GM12873 (cell line): ENCODE results near the gene WDR86.

Source experiments
- CTCF ChIP-seq: IDR thresholded peaks from 2 replicates; pipeline ENCODE4 v1.5.1; 2012; ENCODE audit warnings: low read depth, mild to moderate bottlenecking, moderate library complexity, low read length, control low read depth; ENCODE audit not compliant: insufficient read depth; ENCODE audit errors: missing control alignments

WDR86 gene

GRCh38 chr7:151381348-151382078, 28.3 kb downstream of the WDR86 start:
- TF ChIP-seq CTCF = no peak

GRCh38 chr7:151381098-151381347, 28.8 kb downstream of the WDR86 start:
- TF ChIP-seq CTCF = no peak

- TF ChIP-seq CTCF = no peak
Observed at GRCh38 chr7:151380199-151381097, 29.4 kb downstream of the WDR86 start.

- no peak for TF ChIP-seq CTCF
Observed at GRCh38 chr7:151379534-151380198, 30.2 kb downstream of the WDR86 start.

GRCh38 chr7:151379193-151379520, 30.7 kb downstream of the WDR86 start:
- TF ChIP-seq CTCF = no peak

GRCh38 chr7:151378496-151379192, 31.2 kb downstream of the WDR86 start:
- no peak for TF ChIP-seq CTCF

- no peak for TF ChIP-seq CTCF
Observed at GRCh38 chr7:151378011-151378410, 31.8 kb downstream of the WDR86 start.
